GM21723 (cell line): ENCODE measurements around the gene KRTAP20-4.

Source experiments
- ATAC-seq: cut with Tn5 transposase; IDR thresholded peaks from one replicate; pipeline ENCODE4 v1.9.1; 2021; ENCODE audit warnings: mild to moderate bottlenecking, moderate library complexity; ENCODE audit not compliant: unreplicated experiment

Gene KRTAP20-4

DNA sequence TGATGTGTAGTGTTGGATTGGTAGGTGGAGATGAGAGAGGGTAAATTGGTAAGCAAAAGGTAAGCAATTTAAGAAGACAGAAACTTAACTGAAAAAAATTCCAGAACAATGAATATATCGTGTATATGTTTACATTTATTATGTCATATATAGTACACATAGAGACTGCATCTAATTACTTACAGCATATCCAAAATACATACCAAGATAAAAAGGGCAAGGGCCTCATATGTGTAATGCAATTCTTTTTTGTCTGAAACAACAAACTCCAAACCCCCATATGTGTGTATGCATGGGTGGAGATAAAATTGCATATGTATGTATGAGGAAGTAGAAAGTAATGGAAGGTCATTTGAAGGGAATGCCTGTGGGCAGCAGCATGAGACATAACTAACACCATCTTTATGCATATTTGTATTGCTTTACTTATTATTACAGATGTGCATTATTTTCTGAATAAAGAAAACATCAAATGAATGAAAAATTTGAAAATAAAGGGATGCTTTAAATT lies 26.5 kb downstream of the KRTAP20-4 start:
- no peak for ATAC-seq

DNA sequence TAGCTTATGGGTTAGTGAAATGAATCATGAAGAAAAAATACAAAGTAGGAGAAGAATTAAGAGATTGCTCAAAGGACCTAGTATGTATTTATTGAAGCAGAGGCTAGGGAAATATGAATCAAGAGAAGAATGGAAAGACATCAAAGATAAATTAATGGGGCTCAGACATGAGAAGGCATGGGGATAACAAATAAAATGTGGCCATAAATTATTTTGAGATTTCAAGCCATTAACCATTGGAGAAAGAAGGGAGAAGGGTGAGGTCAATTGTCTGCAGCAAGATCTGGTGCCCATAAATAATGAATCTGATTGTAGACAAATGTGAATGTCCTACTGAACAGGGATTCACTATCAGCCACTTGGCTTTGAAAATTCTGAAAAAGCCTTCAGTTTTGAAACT lies 32.5 kb downstream of the KRTAP20-4 start:
- no peak for ATAC-seq

- ATAC-seq, result no peak
Observed at GRCh38 chr21:30668776-30669175, 48.3 kb downstream of the KRTAP20-4 start.
